NCI-H2107 treated with DMSO at 0.1 percent for 48 hours (cell line): Measurements from ENCODE around the gene CASQ1.

Source experiments
- DNase-seq: peaks from one replicate; lab custom pipeline; 2025; ENCODE audit not compliant: unreplicated experiment; lab: John Stamatoyannopoulos, UW

The CASQ1 gene

GRCh38 chr1:160224606-160225005 lies 34.2 kb downstream of the CASQ1 start:
- no peak for DNase-seq

DNA sequence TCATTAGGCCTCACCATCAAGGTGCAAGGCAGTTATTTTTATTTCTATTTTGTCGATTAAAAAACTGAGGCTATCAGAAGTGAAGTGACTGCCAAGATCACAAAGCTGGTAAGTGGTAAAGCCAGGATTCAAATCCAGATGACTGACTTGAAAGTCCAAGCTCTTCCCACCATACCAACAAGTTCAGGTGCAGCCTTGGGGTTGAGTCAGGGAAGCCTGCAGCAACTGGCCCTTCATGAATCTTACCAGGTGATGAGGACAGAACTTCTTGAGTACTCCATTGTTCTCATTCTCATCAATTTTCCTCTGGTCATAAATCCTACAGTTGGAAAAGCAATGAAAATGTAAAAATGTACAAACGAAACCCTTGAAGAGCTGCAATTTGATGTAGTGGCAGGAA lies 35.0 kb downstream of the CASQ1 start:
- no peak for DNase-seq

GRCh38 chr1:160226623-160227022 lies 36.2 kb downstream of the CASQ1 start:
- no peak for DNase-seq

- no peak for DNase-seq
These were observed 36.7 kb downstream of the CASQ1 start for GRCh38 chr1:160227034-160227433.

GRCh38 chr1:160227561-160227960 lies 37.2 kb downstream of the CASQ1 start:
- no peak for DNase-seq

- DNase-seq, result no peak
These were observed 38.1 kb downstream of the CASQ1 start for GRCh38 chr1:160228431-160228830.

DNA sequence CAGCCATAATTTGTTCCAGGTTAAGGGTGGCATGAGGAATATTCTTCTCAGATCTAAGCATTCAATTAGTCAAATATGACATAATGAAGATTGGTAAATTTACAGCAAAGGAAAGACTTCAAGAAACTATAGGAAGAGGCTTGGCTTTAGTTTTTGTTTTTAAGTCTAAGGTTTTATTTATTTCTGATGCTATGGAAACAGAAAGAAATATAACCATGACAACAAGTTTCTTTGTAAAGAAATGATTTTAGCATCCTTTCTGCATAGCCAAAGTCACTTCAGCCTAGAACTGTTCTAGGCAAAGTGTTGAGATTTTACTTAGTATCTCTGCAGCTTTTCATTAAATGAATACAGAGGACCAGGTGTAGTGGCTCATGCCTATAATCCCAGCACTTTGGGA lies 42.5 kb downstream of the CASQ1 start:
- no peak for DNase-seq

- DNase-seq, result no peak
These were observed 46.4 kb downstream of the CASQ1 start for GRCh38 chr1:160236806-160237205.

DNA sequence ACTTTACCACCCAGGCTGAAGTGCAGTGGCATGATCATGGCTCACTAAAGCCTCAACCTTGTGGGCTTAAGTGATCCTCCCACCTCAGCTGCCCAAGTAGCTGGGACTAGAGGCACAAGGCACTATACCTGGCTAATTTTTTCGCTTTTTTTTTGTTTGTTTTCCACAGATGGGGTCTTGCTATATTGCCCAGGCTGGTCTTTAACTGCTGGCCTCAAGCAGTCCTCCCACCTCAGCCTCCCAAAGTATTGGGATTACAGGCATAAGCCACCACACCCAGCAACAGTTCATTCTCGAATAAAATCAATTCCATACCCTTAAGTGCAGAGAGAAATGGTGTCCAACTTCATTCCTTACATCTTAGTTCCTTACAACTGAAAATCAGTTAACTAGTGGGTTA lies 47.2 kb downstream of the CASQ1 start:
- no peak for DNase-seq

GRCh38 chr1:160238408-160238807 lies 48.0 kb downstream of the CASQ1 start:
- no peak for DNase-seq

GRCh38 chr1:160239582-160240299 lies 49.4 kb downstream of the CASQ1 start:
- DNase-seq, result no peak

DNA sequence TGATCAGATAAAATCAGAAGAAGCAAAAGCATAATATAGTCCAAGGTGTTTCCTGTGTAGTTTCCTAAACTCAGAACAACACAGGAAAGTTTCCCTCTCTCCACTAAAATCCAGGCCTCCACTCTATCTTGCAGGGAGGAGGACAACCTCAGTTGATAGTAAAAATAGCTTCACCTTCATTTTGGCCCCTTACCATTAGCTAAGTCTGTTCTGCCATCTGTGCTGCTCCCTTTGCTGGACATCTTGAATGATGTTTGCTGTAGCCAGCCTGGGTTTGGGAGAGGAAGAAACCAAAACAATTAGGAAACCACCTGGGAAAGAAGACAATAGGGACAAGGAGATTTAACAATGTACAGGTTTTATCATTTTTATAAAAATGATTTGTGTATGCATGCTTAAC lies 53.4 kb downstream of the CASQ1 start:
- DNase-seq, result no peak

- DNase-seq, result no peak
These were observed 53.8 kb downstream of the CASQ1 start for GRCh38 chr1:160244209-160244608.

- no peak for DNase-seq
These were observed 55.1 kb downstream of the CASQ1 start for GRCh38 chr1:160245434-160245833.

DNA sequence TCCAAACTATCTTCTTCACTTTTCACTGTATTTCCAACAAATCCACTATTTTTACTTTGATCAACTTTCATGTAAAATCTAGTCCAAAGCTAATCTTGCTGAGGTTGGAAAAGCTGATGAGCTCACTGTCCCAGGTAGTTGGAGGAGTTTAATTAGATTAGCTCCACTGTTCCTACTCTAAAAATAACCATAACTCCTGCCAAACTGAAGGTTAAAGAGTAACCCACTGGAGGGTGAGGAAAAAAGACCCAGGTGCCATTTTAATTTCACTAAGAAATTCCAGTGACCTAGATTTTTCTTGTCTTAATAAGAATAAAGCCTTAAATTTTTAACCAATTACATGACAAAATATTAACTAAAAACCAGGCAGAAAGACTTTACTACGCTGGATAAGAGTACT lies 56.7 kb downstream of the CASQ1 start:
- DNase-seq, result no peak

DNA sequence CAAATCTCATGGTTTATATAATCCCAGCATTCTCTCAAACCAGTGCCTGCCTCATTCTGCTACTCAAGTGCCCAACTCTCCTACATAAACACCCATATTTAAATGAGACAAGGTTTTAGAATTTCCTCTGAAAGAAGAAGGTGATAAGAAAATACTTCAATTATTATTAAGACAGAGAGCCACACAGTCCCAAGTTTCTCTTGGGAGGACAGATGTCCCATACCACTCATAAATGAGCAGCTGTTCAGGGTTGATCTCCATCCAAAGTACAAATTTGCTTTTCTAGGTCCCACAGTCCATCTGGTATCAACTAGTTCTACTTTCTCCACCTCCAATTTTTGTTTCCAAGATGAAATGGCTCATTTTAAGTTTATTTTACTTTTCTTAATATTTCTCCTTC lies 60.6 kb downstream of the CASQ1 start:
- no peak for DNase-seq
